Keratinocyte (primary cell): ENCODE results near the gene CWC27.

ENCODE experiments used
- EZH2 ChIP-seq: IDR thresholded peaks from one replicate; pipeline ENCODE4 v1.6.1; 2012; ENCODE audit warnings: inconsistent platforms, mild to moderate bottlenecking, low read length, moderate library complexity
- TF ChIP-seq, protein P1 (sequence below), 3 experiments: IDR thresholded peaks in 1 of 3; conservative IDR thresholded peaks in 1 of 3; optimal IDR thresholded peaks in 1 of 3; 2 replicates in 2 of 3; 3 replicates in 1 of 3; pipeline versions ENCODE3 to v1.5.1; 2011; ENCODE audit warnings: low read length in 3 of 3, mild to moderate bottlenecking in 3 of 3, moderate library complexity in 2 of 3, control low read depth in 1 of 3, inconsistent platforms in 1 of 3; ENCODE audit not compliant: insufficient read depth in 2 of 3; ENCODE audit errors: extremely low read depth in 1 of 3

DNA sequence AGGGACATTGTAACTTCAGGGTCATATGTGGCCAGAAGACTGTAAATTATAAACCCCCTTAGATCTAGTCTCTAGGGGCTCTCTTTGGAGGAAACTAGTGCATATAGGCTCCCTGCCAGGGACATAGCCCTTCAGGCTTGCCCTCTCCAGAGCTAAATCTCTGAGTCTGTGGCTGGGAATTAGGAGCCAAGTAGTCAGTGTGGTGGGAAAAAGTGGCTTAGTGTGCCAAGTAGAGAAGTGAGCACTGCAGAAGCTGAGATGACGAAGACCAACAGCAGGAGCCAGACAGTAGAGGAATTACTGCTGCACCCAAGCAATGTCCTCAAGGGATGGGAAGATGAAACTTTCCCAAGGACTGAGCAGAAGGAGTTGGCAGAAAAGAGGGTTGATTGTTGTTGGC is 71.2 kb downstream of the CWC27 start:
- TF ChIP-seq, protein P1, sequence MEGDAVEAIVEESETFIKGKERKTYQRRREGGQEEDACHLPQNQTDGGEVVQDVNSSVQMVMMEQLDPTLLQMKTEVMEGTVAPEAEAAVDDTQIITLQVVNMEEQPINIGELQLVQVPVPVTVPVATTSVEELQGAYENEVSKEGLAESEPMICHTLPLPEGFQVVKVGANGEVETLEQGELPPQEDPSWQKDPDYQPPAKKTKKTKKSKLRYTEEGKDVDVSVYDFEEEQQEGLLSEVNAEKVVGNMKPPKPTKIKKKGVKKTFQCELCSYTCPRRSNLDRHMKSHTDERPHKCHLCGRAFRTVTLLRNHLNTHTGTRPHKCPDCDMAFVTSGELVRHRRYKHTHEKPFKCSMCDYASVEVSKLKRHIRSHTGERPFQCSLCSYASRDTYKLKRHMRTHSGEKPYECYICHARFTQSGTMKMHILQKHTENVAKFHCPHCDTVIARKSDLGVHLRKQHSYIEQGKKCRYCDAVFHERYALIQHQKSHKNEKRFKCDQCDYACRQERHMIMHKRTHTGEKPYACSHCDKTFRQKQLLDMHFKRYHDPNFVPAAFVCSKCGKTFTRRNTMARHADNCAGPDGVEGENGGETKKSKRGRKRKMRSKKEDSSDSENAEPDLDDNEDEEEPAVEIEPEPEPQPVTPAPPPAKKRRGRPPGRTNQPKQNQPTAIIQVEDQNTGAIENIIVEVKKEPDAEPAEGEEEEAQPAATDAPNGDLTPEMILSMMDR (optimal IDR thresholded peaks at IDR 0.05 in 1 of 3, IDR thresholded peaks at IDR 0.05 in 1 of 3, conservative IDR thresholded peaks at IDR 0.05 in 1 of 3; ENCODE audit: extremely low read depth in 1 of 3, insufficient read depth in 2 of 3, low read length in 3 of 3), result no peak
- TF ChIP-seq EZH2, result no peak
